GM10847 (cell line): ENCODE results near the gene CEP131.

Experiments
- POLR2A ChIP-seq: IDR thresholded peaks from 2 replicates; pipeline ENCODE4 v1.6.1; 2011; ENCODE audit not compliant: insufficient read length; ENCODE audit errors: extremely low read depth

Gene CEP131

DNA sequence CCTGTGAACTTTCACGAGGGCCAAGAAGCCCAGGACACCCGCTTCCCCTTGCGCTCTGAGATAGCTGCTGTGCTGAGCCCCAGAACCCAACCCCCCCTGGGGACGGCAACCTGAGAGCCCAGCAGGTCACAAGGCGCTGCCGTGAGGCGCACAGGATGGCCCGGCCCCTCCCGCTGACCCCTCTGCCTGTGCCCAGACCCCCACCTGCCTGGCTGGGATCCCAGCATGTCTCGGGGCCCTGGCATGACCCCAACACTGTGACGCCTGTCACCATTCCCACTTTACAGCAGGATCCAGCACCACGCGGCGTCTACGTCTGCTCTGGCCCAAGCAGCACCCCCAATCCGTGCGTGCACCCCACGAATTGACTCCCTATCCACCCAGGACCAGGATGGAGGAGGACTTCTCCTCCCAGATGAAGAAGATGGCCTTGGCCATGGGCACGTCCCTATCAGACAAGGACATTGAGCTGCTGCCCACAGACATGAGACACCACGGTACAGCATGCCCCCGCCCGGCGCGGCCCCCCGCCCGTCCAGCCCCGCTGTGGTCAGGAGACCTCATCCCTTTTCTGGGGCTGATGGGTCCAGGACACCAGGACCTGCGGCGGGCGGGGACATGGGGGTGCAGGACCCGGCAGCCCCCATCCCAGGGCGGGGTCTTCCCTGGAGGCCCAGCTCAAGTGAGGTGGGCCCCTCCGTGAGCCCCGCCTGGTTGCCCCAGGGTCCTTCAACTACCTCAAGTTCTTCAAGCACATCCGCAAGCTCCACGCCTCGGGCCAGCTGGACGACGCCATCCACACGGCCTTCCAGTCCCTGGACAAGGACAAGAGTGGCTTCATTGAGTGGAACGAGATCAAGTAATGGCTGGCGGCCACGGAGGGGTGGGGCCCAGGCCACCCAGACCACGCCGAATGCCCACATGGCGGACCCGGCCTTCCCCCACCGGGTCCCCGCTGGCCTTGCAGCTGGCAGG, 41.6 kb downstream of the CEP131 start:
- TF ChIP-seq POLR2A: no peak

DNA sequence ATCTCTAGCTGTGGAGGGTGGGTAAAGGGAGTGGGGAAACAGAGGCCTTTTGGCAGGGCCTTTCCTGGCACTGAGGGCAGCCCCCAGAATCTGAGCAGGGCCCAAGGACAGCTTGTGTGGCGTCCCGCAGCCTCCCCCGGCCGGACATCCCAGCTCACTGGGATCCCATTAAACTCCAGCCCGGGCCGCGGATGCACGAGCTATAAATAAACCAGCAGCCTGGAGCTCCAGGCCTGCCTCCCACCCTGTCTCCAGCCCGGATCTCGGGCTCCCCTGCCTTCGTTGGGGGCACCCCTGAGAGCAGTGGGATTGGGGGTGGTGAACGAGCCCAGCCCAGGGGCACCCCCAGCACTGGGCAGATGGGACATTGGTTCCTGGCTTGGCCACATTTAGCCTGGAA, 42.9 kb downstream of the CEP131 start:
- no peak for TF ChIP-seq POLR2A

DNA sequence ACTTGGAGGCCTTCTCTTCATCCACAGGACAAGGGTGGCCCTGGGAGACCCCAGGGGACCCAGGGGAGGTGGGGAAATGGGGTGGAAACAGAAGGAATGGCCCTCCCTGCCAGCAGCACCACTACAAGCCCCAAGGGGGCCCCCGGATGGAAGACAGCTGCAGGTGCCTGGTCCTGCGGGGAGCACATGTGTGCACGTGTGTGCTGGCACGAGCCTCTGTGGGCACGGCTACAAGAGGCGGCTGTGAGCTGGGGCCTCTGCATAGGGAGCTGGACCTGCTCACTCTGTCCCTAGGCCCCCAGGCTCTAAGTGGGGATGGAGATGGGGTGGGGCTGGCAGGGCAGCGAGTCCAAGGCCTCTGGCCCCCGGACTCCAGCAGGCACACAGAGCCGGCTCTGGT, 43.5 kb downstream of the CEP131 start:
- no peak for TF ChIP-seq POLR2A

DNA sequence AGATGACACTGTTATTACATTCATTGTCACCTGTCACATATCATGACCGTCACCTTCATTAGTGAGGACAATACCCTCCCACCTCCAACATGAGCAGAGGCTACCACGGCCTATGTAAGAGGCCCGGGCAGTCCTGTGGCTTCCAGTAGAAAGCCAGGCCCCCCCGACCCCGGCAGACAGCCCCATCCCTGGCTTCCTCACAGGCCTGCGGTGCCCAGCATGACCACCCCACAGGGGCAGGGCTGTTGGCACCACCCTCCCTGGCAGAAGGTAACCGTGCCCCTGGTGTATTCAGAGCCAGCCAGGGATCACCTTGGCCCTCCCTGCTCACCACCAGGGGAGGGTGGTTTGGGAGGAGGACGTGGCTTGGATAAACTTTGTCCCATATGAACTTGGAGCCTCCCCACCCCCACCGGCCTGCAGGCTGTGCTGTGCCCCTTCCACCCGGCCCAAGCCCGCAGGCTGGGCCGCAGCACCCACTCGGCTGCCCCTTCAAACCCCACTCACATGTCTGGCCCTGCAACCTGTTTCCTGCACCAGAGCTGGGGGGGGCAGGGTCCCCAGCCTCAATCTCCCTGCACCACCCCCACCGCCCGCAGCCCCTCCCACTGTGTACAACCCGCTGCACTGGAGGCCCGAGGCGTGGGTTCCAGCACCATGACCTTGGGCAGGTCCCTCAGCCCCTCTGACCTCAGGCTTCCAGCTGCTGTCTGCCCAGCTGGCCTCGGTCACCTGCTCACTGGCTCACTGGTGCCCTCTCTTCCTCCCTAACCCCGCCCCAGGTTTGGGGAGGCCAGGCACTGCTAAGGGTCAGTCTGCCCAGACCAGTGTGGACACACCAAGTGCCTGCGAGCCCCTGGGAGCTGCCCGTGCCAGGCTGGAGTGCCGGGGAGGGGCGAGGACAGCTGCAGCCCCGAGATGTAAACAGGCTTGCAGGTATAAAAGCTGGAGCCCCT, 44.4 kb downstream of the CEP131 start:
- no peak for TF ChIP-seq POLR2A

DNA sequence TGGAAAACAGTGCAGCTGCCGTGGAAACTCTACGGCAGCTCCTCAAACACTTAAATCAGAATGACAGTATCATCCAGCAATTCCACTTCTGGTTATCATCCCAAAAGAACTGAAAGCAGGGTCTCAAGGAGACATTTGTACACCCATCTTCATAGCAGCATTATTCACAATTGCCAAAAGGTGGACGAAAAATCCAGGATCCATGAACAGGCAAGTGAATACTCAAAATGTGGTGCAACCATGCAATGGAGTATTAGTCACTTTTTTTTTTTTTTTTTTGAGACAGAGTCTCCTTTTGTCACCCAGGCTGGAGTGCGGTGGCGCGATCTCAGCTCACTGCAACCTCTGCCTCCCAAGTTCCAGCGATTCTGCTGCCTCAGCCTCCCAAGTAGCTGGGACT, 46.1 kb downstream of the CEP131 start:
- no peak for TF ChIP-seq POLR2A

DNA sequence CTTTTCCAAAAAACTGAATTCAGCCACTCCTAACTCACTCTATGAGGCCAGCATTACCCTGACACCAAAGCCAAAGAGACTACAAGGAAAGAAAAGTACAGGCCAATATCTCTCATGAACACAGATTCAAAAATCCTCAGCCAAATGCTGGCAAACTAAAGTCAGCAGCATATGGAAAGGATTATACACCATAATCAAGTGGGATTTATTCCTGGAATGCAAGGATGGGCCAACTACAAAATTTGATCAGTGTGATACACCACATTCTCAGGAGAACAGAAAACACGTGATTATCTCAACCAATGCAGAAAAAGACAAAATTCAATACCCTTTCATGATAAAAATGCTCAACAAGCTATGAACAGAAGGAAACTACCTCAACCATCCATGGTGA, 49.0 kb downstream of the CEP131 start:
- no peak for TF ChIP-seq POLR2A

DNA sequence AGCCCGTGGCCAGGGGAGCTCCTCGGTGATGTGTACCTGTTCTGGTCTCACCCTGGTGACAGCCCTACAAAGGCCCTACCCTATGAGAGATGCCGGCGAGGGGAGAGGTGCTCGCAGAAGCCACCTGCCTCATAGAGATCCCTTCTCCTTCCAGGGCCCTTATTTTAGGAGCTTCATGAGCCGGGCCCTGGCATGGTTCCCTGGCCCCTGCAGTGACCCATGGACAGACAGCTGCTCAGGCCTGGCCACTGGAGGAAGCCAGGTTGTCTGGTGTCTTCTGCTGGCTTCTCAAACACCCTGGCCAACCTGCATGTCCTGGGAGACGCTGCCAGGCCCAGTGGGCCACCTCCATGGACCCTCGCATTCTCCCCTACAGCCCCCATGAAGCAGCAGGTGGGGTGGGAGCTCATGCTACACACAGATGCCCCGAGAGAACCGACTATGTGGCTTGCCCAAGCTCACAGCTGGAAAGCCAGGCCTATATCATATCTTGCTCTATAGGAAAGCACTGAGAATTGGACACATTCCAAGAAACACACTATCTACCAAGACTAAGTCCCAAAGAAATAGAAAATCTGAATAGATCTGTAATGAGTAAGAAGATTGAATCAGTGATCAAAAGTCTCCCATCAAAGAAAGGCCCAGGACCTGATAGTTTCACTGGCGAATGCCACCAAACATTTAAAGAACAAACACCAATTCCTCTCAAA, 49.6 kb downstream of the CEP131 start:
- no peak for TF ChIP-seq POLR2A

DNA sequence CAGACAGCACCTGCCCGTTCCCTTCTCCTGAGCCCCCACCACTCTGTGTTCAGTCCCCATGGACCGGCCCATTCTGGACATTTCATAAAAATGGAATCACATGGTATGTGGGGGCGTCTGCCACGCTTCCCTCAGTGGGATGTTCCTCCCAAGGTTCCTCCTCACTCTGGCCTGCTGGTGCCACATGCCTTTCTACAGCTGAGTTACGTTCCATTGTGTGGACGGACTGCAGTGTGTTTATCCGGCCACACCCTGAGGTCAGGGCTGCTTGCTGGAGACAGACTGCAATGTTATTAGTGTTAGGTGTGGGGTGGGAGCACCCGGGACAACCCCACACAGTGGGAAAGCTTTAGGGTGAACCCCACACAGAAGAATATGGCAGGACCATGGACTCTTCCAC, 50.8 kb downstream of the CEP131 start:
- no peak for TF ChIP-seq POLR2A

DNA sequence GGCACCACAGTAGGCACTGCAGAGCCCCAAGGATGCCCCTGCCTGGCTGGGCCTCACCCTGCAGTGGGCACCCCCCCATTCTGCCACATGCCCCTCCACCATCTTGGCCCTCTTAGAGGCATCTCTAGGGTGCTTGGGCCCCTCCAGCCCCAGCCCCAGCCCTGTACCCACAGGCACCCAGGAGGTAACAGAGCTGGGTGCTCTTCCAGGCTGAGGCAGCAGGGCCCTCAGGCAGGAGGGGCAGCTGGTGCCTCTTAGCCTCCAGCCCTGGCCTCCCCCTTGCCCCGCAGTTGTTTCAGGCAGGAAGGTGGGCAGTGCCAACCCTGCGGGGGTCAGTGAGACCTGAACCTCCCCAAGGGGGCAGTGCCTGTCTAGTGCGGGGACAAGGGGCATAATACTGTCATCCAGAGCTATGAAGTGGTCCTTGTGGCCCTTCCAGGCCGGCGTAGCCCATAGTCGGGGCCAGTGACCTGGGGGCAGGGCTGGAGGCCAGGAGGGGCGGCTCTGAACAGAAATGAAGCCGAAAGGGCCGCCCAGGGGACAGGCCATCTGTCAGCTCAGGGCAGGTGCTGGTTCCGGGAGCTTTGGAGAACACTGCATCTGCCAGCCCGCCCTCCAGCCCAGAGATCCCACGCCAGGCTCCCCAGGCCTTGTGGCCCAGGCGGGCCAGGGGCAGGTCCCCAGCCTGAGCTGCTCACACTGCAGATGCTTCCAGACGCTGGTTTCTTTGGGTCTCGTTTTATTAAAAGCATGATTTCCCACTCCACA, 51.9 kb downstream of the CEP131 start:
- no peak for TF ChIP-seq POLR2A

DNA sequence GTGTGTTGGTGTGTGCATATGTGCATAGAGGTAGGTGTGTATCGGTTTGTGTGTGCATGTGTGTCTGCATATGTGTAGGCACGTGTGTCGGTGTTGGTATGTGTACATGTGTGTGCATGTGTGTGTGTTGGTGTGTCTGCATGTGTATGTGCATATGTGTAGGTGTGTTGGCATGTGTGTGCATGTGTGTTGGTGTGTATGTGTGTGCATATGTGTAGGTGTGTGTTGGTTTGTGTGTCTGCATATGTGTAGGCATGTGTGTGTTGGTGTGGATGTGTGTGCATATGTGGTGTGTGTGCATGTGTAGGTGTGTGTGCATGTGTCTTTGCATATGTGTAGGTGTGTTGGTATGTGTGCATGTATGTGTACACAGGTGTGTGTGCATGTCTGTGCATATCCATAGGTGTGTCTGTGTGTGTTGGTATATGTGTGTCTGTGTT, 52.9 kb downstream of the CEP131 start:
- no peak for TF ChIP-seq POLR2A

DNA sequence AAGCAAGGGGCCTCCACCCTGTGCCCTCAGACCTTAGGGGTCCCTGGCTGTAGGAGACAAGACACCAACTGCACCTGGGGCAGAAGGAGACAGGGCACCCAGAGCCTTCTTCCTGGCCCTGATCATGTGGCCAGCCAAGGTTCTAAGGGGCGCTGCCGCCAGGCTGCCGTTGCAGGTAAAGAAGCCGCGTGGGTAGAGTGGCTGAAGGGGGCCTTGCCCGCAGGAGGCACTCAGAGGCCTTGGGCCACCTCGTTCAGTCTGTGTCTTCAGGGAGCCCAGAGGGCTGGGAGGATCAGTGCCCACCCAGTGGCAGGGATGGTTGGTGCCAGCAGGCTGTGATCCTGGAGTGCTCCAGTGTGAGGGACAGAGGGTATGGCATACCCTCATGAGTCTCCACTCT, 55.1 kb downstream of the CEP131 start:
- TF ChIP-seq POLR2A: no peak

DNA sequence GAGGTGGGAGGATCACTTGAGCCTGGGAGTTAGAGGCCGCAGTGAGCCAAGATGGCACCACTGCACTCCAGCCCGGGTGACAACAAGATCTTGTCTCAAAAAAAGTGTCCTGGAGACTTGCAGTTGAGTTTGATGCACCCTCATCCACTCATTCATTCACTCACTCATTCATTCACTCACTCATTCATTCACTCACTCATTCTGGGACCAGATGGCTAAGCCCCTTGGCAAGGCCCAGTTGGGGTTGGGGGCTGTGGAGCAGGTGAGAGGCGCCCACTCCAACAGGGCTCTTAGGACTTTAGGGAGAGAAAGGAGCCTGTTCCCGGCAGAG, 55.6 kb downstream of the CEP131 start:
- TF ChIP-seq POLR2A: no peak

DNA sequence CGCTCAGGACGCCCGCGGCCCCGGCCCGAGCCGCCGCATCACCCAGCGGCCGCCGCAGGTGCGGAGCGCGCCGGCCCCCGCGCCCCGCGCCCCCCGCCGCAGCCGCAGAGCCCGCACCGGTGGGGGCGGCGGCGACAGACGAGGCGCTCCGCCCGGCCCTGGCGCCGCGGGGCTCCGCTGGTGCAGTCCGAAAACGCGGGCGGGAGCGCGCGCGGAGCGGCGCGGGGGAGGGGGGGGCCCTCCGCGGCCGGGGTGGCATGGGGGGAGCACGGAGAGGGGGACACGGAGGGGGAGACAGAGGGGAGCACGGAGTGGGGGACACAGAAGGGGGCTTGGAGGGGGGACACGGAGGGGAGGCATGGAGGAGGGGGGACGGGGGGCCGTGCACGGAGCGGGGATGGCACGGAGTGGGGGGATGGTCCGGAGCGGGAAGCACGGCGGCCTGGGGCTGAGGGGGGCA, 56.7 kb downstream of the CEP131 start, which contains the start of gene AATK:
TSS of gene AATK (minus strand) at position 189 of the 460 bp plus-strand sequence. CDS start 229 bp downstream, outside the sequence.
- no peak for TF ChIP-seq POLR2A

DNA sequence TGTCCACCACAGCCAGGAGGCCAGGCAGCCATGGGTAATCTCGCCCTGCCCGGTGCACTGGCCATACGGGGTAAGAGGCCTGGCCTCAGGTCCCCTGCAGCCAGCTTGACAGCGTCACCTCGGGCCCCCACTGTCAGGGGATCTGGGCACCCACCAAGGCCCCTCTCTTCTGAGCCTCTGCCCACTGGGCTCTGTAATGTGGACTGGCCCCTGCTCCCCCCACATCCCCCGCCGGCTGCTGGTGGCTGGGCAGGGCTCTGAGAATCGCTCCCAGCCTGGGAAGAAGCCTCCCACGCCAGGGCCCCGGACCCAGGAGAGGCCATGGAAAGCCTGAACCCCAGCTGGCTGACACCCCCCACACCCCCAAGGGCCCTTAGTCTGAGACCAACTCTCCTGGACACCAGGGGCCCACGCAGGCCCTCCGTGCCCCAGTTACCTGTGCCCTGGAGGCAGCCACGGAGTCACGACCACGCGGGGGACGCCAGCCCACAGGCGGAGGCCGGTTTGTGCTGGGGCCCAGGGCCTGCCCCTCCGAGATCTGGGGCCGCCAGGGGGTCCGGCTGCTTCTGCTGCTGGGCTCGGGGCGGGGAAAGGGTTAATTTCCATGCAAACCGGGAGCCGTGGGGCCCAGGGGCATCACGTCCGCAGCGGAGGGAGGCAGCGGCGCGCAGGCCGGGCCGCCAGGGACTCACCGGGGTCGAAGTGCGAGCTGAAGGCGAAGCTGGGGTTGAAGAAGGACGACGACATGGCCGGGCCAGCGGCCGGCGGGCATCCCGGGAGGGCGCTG, 57.3 kb downstream of the CEP131 start, which contains the start of gene PVALEF:
TSS of gene PVALEF (plus strand) at position 262 of the 787 bp plus-strand sequence. CDS start 15,720 bp downstream, outside the sequence.
- TF ChIP-seq POLR2A: no peak
